A549 (cell line): Measurements from ENCODE around the gene WNT8B. TPM values are rescaled to one million over a fixed set of nuclear protein-coding genes. Genes with fewer than 3 reads are reported as not detected.

Experiments used
- CBX2 ChIP-seq: fragments of 200-600 bp; sonication (generic); IDR thresholded peaks from 2 replicates; pipeline ENCODE4 v1.6.1; 2016; ENCODE audit warnings: low read depth, mild to moderate bottlenecking, borderline replicate concordance
- CBX8 ChIP-seq: fragments of 200-600 bp; sonication (generic); IDR thresholded peaks from 2 replicates; pipeline ENCODE4 v1.6.1; 2016
- CHD2 ChIP-seq: fragments of 150-350 bp; IDR thresholded peaks from 2 replicates; pipeline ENCODE4 v1.6.1; 2014; ENCODE audit warnings: low read length; ENCODE audit not compliant: partially characterized antibody
- FOXS1 ChIP-seq: fragments of 250-450 bp; sonication (Bioruptor Pico); IDR thresholded peaks from 2 replicates; pipeline ENCODE4 v1.5.0; 2020; ENCODE audit warnings: mild to moderate bottlenecking, moderate library complexity
- GATA3 ChIP-seq: IDR thresholded peaks from 2 replicates; pipeline ENCODE4 v1.6.1; 2012; ENCODE audit warnings: borderline replicate concordance
- NR3C1 ChIP-seq: fragments of >200 bp; sonication (Bioruptor Twin); formaldehyde crosslinking; IDR thresholded peaks from 3 replicates; pipeline ENCODE4 v1.6.1; 2017
- ZNF302 ChIP-seq: fragments of 250-450 bp; sonication (Bioruptor Pico); IDR thresholded peaks from 2 replicates; pipeline ENCODE4 v1.9.0; 2021; ENCODE audit warnings: inconsistent platforms, mild to moderate bottlenecking, moderate library complexity
- polyA plus RNA-seq, 4 experiments: library from polyadenylated mRNA; depleted of rRNA in 3 of 4; stranded (reverse); fragments of >200 nt; fragmentation: RNase III in 1 of 4; extraction: RNeasy Plus Mini Kit Qiagen cat#74134 plus additional on column Dnase treatment in 1 of 4; gene quantifications; 2 replicates in 3 of 4; 3 replicates in 1 of 4; pipeline ENCODE4 v1.2.3, GENCODE V29; 2011 to 2017
- TF ChIP-seq, protein P1 (sequence below): fragments of 250-450 bp; sonication (Bioruptor Pico); IDR thresholded peaks from 2 replicates; pipeline ENCODE4 v1.5.0; 2020; ENCODE audit warnings: low read depth, mild to moderate bottlenecking, moderate library complexity

WNT8B gene
- polyA plus RNA-seq, 2 of the 4 experiments (the other 2 are of a cell fraction) = 0.04 to 0.05 TPM

DNA sequence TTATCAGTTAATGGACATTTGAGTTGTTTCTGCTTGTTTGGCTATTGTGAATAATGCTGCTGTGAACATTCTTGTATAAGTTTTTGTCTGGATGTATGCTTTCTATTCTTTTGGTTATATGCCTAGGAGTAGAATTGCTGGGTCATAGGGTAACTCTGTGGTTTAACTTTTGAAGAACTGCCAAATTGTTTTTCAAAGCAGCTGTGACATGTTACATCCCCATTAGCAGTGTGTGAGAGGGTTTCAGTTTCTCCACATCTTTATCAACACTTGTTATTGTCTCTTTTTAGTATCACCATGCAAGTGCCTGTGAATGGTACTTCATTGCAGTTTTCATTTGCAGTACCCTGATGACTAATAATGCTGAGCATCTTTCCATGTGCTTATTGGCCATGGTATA lies 69.0 kb downstream of the WNT8B start (continued):
- TF ChIP-seq FOXS1 (CRISPR knock-in tag) (no peak), CBX2 (no peak), NR3C1 (no peak), GATA3 (no peak), CBX8 (no peak), CHD2 (no peak), ZNF302 (no peak)
- TF ChIP-seq, protein P1, sequence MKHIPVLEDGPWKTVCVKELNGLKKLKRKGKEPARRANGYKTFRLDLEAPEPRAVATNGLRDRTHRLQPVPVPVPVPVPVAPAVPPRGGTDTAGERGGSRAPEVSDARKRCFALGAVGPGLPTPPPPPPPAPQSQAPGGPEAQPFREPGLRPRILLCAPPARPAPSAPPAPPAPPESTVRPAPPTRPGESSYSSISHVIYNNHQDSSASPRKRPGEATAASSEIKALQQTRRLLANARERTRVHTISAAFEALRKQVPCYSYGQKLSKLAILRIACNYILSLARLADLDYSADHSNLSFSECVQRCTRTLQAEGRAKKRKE (CRISPR knock-in tag) = no peak

Other genes with a start within 250 kb of the WNT8B start
- gene CHUK, start 233.4 kb upstream of the WNT8B start, polyA plus RNA-seq (2011; rRNA removed) = 33.2 and 44.5 TPM in 2 replicates
- gene CHUK, start 233.4 kb upstream of the WNT8B start, polyA plus RNA-seq (2017; fragmentation: RNase III; extraction: RNeasy Plus Mini Kit Qiagen cat#74134 plus additional on column Dnase treatment) = 22.6 to 23.5 TPM (median 22.7 TPM) in 3 replicates
- gene CWF19L1, start 195.4 kb upstream of the WNT8B start, polyA plus RNA-seq (2011; rRNA removed) = 30.2 and 33.6 TPM in 2 replicates
- gene CWF19L1, start 195.4 kb upstream of the WNT8B start, polyA plus RNA-seq (2017; fragmentation: RNase III; extraction: RNeasy Plus Mini Kit Qiagen cat#74134 plus additional on column Dnase treatment) = 24.7 to 25.6 TPM (median 24.7 TPM) in 3 replicates
- gene BLOC1S2, start 176.3 kb upstream of the WNT8B start, polyA plus RNA-seq (2011; rRNA removed) = 56.9 and 91.0 TPM in 2 replicates
- 87.6 to 90.9 TPM (median 88.5 TPM) in 3 replicates for gene BLOC1S2, start 176.3 kb upstream of the WNT8B start, polyA plus RNA-seq (2017; fragmentation: RNase III; extraction: RNeasy Plus Mini Kit Qiagen cat#74134 plus additional on column Dnase treatment)
- 0.06 and 0.26 TPM in 2 replicates for gene PKD2L1, start 132.8 kb upstream of the WNT8B start, polyA plus RNA-seq (2011; rRNA removed)
- 0.08 to 0.11 TPM (median 0.10 TPM) in 3 replicates for gene PKD2L1, start 132.8 kb upstream of the WNT8B start, polyA plus RNA-seq (2017; fragmentation: RNase III; extraction: RNeasy Plus Mini Kit Qiagen cat#74134 plus additional on column Dnase treatment)
- 329 and 348 TPM in 2 replicates for gene SCD, start 115.8 kb upstream of the WNT8B start, polyA plus RNA-seq (2011; rRNA removed)
- gene SCD, start 115.8 kb upstream of the WNT8B start, polyA plus RNA-seq (2017; fragmentation: RNase III; extraction: RNeasy Plus Mini Kit Qiagen cat#74134 plus additional on column Dnase treatment) = 157 to 496 TPM (median 416 TPM) in 3 replicates
- 7.1 and 9.2 TPM in 2 replicates for gene SEC31B, start 56.9 kb downstream of the WNT8B start, polyA plus RNA-seq (2011; rRNA removed)
- 4.5 to 6.8 TPM (median 6.2 TPM) in 3 replicates for gene SEC31B, start 56.9 kb downstream of the WNT8B start, polyA plus RNA-seq (2017; fragmentation: RNase III; extraction: RNeasy Plus Mini Kit Qiagen cat#74134 plus additional on column Dnase treatment)
- 208 and 221 TPM in 2 replicates for gene NDUFB8, start 66.9 kb downstream of the WNT8B start, polyA plus RNA-seq (2011; rRNA removed)
- 324 to 355 TPM (median 333 TPM) in 3 replicates for gene NDUFB8, start 66.9 kb downstream of the WNT8B start, polyA plus RNA-seq (2017; fragmentation: RNase III; extraction: RNeasy Plus Mini Kit Qiagen cat#74134 plus additional on column Dnase treatment)
- gene HIF1AN, start 72.9 kb downstream of the WNT8B start, polyA plus RNA-seq (2011; rRNA removed) = 21.6 and 26.4 TPM in 2 replicates
- gene HIF1AN, start 72.9 kb downstream of the WNT8B start, polyA plus RNA-seq (2017; fragmentation: RNase III; extraction: RNeasy Plus Mini Kit Qiagen cat#74134 plus additional on column Dnase treatment) = 13.4 to 16.4 TPM (median 15.3 TPM) in 3 replicates